ENCODE data around the gene BRI3BP.
"Not testable (repeated sequence)": the region's sequence is repeated elsewhere in the genome, so short reads cannot be mapped to it uniquely, and the experiment has no call there.

BRI3BP gene

DNA sequence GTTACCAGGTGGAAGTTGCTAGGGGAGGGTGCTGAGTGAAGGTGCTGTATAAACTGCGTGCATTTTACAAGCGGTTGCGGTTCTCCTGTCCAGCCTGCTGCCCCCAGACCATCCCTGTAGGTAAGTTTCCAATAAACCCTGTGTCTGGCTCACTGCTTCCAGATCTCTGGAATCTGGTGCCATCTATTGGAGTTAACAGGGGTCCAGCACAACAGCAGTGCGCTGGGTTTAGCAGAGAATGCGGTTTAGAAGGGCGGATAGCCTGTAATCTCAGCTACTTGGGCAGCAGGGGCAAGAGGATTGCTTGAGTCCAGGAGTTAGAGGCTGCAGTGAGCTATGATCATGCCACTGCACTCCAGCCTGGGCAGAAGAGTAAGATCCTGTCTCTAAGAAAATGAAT is 76.7 kb downstream of the BRI3BP start:
- no peak for DNase-seq

DNA sequence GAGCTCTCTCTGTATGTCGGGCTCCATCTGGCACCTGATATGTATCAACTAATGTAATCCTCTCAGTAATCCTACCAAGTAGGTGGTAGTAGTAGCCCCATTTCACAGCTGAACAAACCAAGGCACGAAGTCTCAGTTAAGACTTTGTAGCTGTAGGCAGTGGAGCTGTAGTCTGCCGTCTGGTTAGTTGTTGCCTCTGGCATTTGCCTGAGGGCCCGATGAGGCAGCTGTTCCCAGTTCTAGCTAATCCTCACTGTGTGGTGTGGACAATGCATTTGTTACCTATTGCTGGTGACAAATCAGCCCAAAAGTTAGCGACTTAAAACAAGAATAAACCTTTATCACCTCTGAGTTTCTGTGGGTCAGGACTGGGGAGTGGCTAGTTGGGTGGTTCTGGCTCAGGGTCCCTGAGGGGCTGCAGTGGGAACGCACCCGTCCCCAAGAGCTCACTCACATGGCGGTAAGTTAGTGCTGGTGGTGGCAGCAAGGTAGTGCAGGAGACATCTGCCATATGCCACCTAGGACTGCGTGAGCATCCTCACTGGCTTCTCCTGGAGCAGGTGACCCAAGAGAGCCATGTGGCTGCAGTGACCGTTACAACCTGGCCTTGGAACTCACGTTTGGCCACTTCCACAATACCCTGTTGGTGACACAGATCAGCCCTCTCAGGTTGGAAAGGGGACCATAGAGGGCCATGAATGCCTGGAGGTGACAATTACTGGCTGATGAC is 77.4 kb downstream of the BRI3BP start:
- DNase-seq: no peak

DNA sequence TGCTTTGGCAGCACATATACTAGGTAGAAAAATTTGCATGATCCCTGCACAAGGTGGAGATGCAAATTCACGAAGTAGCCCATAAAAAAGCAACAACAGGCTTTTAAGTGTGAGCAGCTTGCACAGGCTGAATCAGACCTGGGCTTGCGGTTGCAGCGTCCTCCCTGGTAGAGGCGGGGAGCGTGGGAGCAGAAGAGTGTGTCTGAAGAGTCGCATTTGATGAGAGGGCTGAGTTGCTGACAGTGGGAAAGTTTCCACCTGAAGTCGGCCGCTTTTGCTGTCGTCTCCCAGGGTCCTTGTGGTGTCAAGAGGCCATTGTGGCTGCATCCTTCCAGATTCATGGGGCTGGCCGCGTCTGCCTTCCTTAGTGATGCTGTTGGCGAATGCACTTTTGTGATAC is 78.0 kb downstream of the BRI3BP start:
- DNase-seq: no peak

GRCh38 chr12:125072496-125072895 is 79.1 kb downstream of the BRI3BP start:
- DNase-seq: no peak

DNA sequence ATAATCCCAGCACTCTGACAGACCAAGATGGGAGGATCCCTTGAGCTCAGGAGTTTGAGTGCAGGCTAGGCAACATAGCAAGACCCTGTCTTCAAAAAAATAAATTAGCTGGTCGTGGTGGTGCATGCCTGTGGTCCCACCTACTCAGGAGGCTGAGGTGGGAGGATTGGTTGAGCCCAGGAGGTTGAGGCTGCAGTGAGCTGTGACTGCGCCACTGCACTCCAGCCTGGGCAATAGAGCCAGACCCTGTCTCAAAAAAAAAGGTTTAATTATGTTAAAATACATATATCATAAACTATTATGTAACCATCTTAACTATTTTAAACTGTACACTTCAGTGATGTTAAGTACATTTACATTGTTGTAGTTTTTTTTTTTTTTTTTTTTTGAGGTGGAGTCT is 80.8 kb downstream of the BRI3BP start:
- DNase-seq: not testable (repeated sequence)

- DNase-seq: no peak
These were observed 82.7 kb downstream of the BRI3BP start for GRCh38 chr12:125076103-125076502.

DNA sequence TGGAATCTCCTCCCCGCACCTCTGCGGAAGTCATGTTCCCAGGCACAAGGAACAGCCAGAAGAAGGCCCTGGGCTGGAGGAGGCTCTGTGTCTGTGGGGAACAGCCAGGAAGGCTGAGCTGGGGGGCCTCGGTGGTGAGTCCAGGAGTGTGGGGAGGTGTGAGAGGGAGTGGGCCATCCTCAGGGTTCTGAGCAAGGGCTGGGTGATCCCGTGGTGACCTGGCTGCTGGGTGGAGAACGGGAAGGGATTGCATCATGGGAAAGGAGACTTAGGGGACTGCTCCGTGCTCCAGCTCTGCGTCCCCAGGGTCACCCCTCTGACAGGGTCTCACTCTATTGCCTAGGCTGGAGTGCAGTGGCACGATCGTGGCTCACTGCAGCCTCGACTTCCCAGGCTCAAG is 85.6 kb downstream of the BRI3BP start:
- DNase-seq: no peak

- DNase-seq: no peak
These were observed 86.5 kb downstream of the BRI3BP start for GRCh38 chr12:125079648-125080645.

Data from amniotic stem cell (primary cell).